Glutamatergic neuron (in vitro differentiated cells): ENCODE measurements around the gene TTLL10. TPM values are rescaled to one million over a fixed set of nuclear protein-coding genes. Genes with fewer than 3 reads are reported as not detected.
A peak's percentile ranks its signal among the peaks of the same experiment; 100 is the strongest.

ENCODE experiments used
- DNase-seq: peaks from one replicate; pipeline ENCODE4 v3.0.0; 2022
- H3K27ac Mint-ChIP-seq: one replicate; pipeline ENCODE4 v1.8.0; 2020; ENCODE audit warnings: mild to moderate bottlenecking, mixed read lengths, inconsistent platforms; ENCODE audit not compliant: unreplicated experiment
- H3K27me3 Mint-ChIP-seq: one replicate; pipeline ENCODE4 v1.8.0; 2020; ENCODE audit warnings: mild to moderate bottlenecking, moderate library complexity, mixed read lengths, inconsistent platforms; ENCODE audit not compliant: unreplicated experiment
- H3K36me3 Mint-ChIP-seq: one replicate; pipeline ENCODE4 v1.8.0; 2020; ENCODE audit warnings: mild to moderate bottlenecking, mixed read lengths, inconsistent platforms; ENCODE audit not compliant: unreplicated experiment
- H3K4me1 Mint-ChIP-seq: one replicate; pipeline ENCODE4 v1.8.0; 2020; ENCODE audit warnings: mild to moderate bottlenecking, low read depth, mixed read lengths, inconsistent platforms; ENCODE audit not compliant: unreplicated experiment
- H3K4me3 Mint-ChIP-seq: one replicate; pipeline ENCODE4 v1.8.0; 2020; ENCODE audit warnings: mild to moderate bottlenecking, mixed read lengths, inconsistent platforms; ENCODE audit not compliant: unreplicated experiment
- H3K9me3 Mint-ChIP-seq: one replicate; pipeline ENCODE4 v1.8.0; 2020; ENCODE audit warnings: mild to moderate bottlenecking, moderate library complexity, mixed read lengths, inconsistent platforms; ENCODE audit not compliant: unreplicated experiment
- total RNA-seq: library from RNA; stranded (reverse); fragmentation: NEBNext Ultra II Directional; extraction: Animal tissue kit (Norgen Biotek cat#: 25700); gene quantifications from one replicate; pipeline ENCODE4 v1.2.1, GENCODE V29; 2021; ENCODE audit not compliant: unreplicated experiment
- TF ChIP-seq, protein P1 (sequence below): fragments of 200-600 bp; sonication (generic); IDR thresholded peaks from one replicate; pipeline ENCODE4 v1.5.0; 2021; ENCODE audit not compliant: partially characterized antibody, unreplicated experiment

TTLL10 gene
- total RNA-seq, 1 donor from 2014 or later = not detected

DNA sequence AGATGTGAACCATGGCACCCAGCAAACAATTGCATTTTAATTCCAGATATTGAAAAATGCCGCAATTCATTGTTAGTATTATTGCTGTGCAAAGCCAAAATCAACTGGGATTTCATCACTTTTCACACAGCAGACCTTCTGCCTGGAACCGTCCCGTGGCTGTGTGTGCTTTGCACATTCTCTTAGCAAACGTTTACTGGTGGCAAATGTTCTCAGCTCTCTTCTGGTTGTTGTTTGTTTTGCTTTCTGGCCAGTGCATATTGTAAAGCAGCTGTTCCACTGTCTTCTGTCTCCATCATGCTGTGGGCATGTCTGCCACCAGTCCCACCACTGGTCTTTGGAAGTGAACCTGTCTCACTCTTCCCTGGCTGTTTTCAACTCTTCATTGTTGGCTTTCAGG is 19.8 kb upstream of the TTLL10 start:
- Mint-ChIP-seq H3K4me3 (no peak overlapping the region), H3K27me3 (peaks cover 50% of the 10 kb centered on the region), H3K36me3 (peaks cover 23% of the 10 kb centered on the region), H3K27ac (peak overlapping the region; percentile 30), H3K4me1 (no peaks in the 10 kb centered on the region), H3K9me3 (peaks cover 57% of the 10 kb centered on the region)
- TF ChIP-seq, protein P1, sequence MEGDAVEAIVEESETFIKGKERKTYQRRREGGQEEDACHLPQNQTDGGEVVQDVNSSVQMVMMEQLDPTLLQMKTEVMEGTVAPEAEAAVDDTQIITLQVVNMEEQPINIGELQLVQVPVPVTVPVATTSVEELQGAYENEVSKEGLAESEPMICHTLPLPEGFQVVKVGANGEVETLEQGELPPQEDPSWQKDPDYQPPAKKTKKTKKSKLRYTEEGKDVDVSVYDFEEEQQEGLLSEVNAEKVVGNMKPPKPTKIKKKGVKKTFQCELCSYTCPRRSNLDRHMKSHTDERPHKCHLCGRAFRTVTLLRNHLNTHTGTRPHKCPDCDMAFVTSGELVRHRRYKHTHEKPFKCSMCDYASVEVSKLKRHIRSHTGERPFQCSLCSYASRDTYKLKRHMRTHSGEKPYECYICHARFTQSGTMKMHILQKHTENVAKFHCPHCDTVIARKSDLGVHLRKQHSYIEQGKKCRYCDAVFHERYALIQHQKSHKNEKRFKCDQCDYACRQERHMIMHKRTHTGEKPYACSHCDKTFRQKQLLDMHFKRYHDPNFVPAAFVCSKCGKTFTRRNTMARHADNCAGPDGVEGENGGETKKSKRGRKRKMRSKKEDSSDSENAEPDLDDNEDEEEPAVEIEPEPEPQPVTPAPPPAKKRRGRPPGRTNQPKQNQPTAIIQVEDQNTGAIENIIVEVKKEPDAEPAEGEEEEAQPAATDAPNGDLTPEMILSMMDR = no peak
- DNase-seq = no peak

DNA sequence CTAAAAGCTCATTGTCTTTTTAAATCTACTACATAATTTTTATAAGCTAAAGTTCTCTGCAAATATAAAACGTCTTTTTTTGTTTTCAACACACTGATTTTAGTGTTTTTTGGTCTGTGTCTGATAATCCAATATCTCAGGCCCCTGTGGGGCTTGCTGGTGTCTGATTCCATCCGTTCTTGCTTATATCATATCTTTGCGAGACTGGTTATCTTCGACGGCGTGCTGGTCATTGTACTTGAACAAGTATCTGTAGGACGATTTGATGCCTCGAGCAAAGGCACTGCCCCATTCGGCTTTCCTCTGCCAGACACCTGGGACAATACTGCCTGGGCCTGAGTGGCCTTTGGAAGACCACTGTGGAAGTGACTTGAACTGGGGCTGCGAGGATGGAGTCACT is 18.4 kb upstream of the TTLL10 start:
- no peak for DNase-seq
- TF ChIP-seq, protein P1 = no peak
- Mint-ChIP-seq H3K27me3 (peaks cover 62% of the 10 kb centered on the region), H3K4me1 (no peaks in the 10 kb centered on the region), H3K27ac (peak overlapping the region; percentile 48), H3K36me3 (peaks cover 23% of the 10 kb centered on the region), H3K9me3 (peaks cover 70% of the 10 kb centered on the region), H3K4me3 (no peak overlapping the region)

DNA sequence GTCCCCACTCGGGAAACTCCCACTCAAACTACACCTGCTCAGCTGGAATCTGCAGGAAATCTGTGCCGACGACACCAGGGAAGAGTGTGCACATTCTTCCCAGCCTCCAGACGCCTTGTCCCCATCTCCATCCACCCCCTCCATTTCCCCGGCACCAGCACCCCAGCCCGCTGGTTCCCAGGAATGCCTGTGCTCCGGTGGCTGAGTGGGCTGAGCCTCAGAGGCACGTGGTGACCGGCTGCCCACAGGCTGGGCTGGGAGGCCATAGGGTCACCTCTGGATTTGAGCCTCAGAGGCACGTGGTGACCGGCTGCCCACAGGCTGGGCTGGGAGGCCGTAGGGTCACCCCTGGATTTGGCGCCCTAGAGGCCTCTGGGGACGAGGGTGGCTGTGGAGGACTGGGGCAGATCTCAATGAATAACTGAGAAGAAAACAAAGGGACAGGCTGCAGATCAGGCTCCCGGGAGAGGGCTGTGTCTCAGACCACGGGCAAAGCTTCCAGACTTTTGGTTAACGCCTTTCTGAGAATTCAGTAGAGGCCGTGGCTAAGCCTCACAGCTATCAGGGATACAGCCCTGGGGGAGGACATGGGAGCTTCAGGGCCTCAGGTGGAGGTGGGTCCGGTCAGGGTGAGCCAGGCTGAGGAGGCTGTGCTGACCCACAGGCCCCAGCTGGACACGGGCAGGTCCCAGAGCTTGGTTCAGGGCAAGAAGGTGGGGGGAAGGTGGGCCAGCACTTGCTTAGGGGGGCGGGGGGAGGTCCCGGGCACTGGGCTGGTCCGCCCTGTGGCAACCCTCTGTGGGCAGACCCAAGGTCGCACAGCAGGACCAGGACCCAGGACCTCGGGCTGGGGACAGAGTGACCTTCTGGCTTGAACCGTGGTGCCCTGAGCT is 17.3 kb upstream of the TTLL10 start:
- TF ChIP-seq, protein P1 = no peak
- Mint-ChIP-seq H3K4me3 (peak overlapping the region; percentile 49), H3K4me1 (no peaks in the 10 kb centered on the region), H3K36me3 (peaks cover 23% of the 10 kb centered on the region), H3K9me3 (peaks cover 79% of the 10 kb centered on the region), H3K27ac (peak overlapping the region; percentile 78), H3K27me3 (peaks cover 70% of the 10 kb centered on the region)
- DNase-seq = no peak

DNA sequence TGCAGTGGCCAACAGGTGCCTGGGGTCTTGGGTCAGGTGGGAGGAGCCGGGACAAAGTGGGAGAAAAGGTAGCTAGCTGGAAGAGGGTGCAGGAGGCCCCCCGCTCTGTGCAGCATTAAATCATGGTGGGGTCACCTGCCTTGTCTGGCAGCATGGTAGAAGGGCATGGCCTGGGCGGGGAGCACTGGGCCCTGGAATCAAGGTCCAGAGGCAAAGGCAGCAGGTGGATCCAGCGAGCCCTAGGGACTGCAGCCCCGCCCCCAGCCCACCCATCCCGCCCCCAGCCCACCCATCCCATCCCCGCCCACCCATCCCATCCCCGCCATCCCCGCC is 16.7 kb upstream of the TTLL10 start:
- Mint-ChIP-seq H3K4me3 (peak overlapping the region; percentile 49), H3K36me3 (peaks cover 23% of the 10 kb centered on the region), H3K4me1 (no peaks in the 10 kb centered on the region), H3K9me3 (peaks cover 78% of the 10 kb centered on the region), H3K27ac (peak overlapping the region; percentile 78), H3K27me3 (peaks cover 69% of the 10 kb centered on the region)
- DNase-seq = no peak
- TF ChIP-seq, protein P1 = no peak

DNA sequence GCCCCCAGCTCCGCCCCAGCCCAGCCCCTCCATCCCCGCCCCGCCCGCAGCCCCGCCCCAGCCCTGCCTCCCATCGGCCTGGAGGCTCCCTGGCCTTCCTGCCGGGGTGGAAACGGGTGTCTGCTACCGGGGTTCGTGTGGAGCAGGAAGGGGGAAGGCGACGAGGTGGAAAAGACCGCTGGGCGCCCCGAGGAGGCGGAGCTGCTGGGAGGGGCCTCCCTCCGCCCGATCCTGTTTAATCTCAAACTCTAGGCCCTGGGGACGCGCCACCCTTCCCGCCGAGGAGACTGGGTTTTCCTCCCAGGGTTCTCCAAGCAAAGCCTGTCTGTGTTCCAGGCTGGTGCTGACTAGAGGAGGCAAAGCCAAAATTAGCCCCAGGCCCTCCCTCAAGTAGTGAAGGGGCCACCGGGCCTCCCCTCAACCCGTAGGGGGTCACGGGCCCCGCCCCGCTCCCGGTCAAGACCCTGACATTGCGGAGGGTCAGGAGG is 16.2 kb upstream of the TTLL10 start:
- DNase-seq = peak; percentile 61
- Mint-ChIP-seq H3K27me3 (peaks cover 66% of the 10 kb centered on the region), H3K9me3 (peaks cover 74% of the 10 kb centered on the region), H3K36me3 (peaks cover 19% of the 10 kb centered on the region), H3K27ac (peak overlapping the region; percentile 55), H3K4me1 (no peaks in the 10 kb centered on the region), H3K4me3 (no peak overlapping the region)
- TF ChIP-seq, protein P1 = no peak
